ENCODE data around the gene GANAB. TPM values are rescaled to one million over a fixed set of nuclear protein-coding genes. Genes with fewer than 3 reads are reported as not detected.

Gene GANAB
- total and polyA plus RNA-seq, 2 of the 13 experiments (the other 11 are each of a cell fraction or from before 2014, with no cell fraction given): 99.5 to 234 TPM

- TF ChIP-seq, protein P1, sequence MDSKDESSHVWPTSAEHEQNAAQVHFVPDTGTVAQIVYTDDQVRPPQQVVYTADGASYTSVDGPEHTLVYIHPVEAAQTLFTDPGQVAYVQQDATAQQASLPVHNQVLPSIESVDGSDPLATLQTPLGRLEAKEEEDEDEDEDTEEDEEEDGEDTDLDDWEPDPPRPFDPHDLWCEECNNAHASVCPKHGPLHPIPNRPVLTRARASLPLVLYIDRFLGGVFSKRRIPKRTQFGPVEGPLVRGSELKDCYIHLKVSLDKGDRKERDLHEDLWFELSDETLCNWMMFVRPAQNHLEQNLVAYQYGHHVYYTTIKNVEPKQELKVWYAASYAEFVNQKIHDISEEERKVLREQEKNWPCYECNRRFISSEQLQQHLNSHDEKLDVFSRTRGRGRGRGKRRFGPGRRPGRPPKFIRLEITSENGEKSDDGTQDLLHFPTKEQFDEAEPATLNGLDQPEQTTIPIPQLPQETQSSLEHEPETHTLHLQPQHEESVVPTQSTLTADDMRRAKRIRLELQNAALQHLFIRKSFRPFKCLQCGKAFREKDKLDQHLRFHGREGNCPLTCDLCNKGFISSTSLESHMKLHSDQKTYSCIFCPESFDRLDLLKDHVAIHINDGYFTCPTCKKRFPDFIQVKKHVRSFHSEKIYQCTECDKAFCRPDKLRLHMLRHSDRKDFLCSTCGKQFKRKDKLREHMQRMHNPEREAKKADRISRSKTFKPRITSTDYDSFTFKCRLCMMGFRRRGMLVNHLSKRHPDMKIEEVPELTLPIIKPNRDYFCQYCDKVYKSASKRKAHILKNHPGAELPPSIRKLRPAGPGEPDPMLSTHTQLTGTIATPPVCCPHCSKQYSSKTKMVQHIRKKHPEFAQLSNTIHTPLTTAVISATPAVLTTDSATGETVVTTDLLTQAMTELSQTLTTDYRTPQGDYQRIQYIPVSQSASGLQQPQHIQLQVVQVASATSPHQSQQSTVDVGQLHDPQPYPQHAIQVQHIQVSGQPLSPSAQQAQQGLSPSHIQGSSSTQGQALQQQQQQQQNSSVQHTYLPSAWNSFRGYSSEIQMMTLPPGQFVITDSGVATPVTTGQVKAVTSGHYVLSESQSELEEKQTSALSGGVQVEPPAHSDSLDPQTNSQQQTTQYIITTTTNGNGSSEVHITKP (CRISPR knock-in tag; IDR thresholded peaks at IDR 0.05; ENCODE audit: low read depth): no peak; the same call in 1 of the 2 replicates
- TF ChIP-seq FOXP1 (IDR thresholded peaks at IDR 0.05) (no peak), FOXP1 (CRISPR knock-in tag; IDR thresholded peaks at IDR 0.05) (no peak), TAF1 (CRISPR knock-in tag; IDR thresholded peaks at IDR 0.05) (peak; percentile 96), ZNF430 (CRISPR knock-in tag; IDR thresholded peaks at IDR 0.05) (peak; percentile 56; the same call in 1 of the 2 replicates), EHMT2 (IDR thresholded peaks at IDR 0.05; ENCODE audit: borderline replicate concordance, low read depth, low read length) (no peak), SP2 (CRISPR knock-in tag; IDR thresholded peaks at IDR 0.05) (peak; percentile 89), MYC (CRISPR knock-in tag; IDR thresholded peaks at IDR 0.05; ENCODE audit: borderline replicate concordance) (peak; percentile 45; the same call in 1 of the 2 replicates), TMF1 (CRISPR knock-in tag; IDR thresholded peaks at IDR 0.05; ENCODE audit: low read depth) (no peak), PAX8 (CRISPR knock-in tag; IDR thresholded peaks at IDR 0.05; ENCODE audit: borderline replicate concordance) (no peak), XRCC5 (optimal IDR thresholded peaks at IDR 0.05; ENCODE audit: low read length) (peak; percentile 31), ZNF296 (CRISPR knock-in tag; conservative IDR thresholded peaks at IDR 0.05) (no peak; the same call in 1 of the 2 replicates), ZKSCAN8 (CRISPR knock-in tag; IDR thresholded peaks at IDR 0.05; ENCODE audit: borderline replicate concordance) (no peak), TBX3 (IDR thresholded peaks at IDR 0.05; ENCODE audit: borderline replicate concordance) (no peak), POLR2G (IDR thresholded peaks at IDR 0.05; ENCODE audit: low read depth, low read length) (peak; percentile 97), ZNF33B (CRISPR knock-in tag; IDR thresholded peaks at IDR 0.05) (no peak), THAP11 (CRISPR knock-in tag; IDR thresholded peaks at IDR 0.05) (peak; percentile 80), ZNF75D (CRISPR knock-in tag; IDR thresholded peaks at IDR 0.05; ENCODE audit: borderline replicate concordance) (no peak), GABPB1 (CRISPR knock-in tag; IDR thresholded peaks at IDR 0.05) (peak; percentile 93), KLF15 (CRISPR knock-in tag; IDR thresholded peaks at IDR 0.05; ENCODE audit: borderline replicate concordance) (no peak; the same call in 1 of the 2 replicates), NFKBIZ (CRISPR knock-in tag; IDR thresholded peaks at IDR 0.05) (no peak), GATA4 (IDR thresholded peaks at IDR 0.05; ENCODE audit: borderline replicate concordance, low read depth) (peak; percentile 16; the same call in 1 of the 2 replicates), HMG20A (CRISPR knock-in tag; IDR thresholded peaks at IDR 0.05; ENCODE audit: borderline replicate concordance) (no peak), MXD3 (CRISPR knock-in tag; IDR thresholded peaks at IDR 0.05) (no peak; the same call in 1 of the 2 replicates)
- TF ChIP-seq, protein P2, sequence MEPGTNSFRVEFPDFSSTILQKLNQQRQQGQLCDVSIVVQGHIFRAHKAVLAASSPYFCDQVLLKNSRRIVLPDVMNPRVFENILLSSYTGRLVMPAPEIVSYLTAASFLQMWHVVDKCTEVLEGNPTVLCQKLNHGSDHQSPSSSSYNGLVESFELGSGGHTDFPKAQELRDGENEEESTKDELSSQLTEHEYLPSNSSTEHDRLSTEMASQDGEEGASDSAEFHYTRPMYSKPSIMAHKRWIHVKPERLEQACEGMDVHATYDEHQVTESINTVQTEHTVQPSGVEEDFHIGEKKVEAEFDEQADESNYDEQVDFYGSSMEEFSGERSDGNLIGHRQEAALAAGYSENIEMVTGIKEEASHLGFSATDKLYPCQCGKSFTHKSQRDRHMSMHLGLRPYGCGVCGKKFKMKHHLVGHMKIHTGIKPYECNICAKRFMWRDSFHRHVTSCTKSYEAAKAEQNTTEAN (CRISPR knock-in tag; conservative IDR thresholded peaks at IDR 0.05): no peak
Measured at GRCh38 chr11:62645946-62646824, at the start of gene GANAB (continued).
